ENCODE data around the gene RADIL.

DNA sequence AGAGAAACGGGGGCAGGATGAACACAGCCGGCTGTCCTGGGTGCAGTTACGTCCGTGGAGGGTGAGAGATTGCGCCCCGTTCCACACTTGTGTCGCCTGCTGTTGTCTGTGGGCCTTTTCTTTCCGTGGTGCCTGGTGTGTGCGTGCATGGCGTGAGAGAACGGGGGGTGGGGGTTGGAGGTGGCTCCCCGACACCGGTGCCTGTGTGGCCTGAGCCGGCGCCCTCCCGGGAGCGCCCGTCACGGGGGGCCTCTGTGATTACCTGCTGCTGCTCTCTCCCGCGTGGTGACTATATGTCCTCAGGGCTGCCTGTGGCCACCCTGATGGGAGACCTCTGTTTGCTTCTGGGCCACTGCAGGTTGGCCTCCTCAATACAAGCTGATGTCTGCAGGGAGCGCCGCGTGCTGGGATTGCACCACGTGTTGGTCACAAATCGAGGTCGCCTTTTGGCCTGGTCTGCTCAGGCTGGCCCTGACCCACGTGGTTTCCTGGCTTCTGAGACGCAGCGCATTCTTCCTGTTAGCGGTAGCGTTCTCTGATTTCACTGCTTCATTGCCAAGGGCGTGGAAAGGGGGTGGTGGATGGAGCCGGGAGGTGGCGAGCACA, 119.0 kb downstream of the RADIL start:
- TF ChIP-seq FOXM1 (IDR thresholded peaks at IDR 0.05; ENCODE audit: borderline replicate concordance) (no peak), SUZ12 (IDR thresholded peaks at IDR 0.05) (no peak), HDGF (IDR thresholded peaks at IDR 0.05; ENCODE audit: borderline replicate concordance) (no peak), FOXK2 (IDR thresholded peaks at IDR 0.05) (no peak), ARNT (IDR thresholded peaks at IDR 0.05) (no peak), ELF4 (IDR thresholded peaks at IDR 0.05) (no peak), SP1 (IDR thresholded peaks at IDR 0.05) (no peak), FOXA1 (IDR thresholded peaks at IDR 0.05) (no peak), BHLHE40 (IDR thresholded peaks at IDR 0.05; ENCODE audit: borderline replicate concordance) (no peak)
- TF ChIP-seq, protein P1, sequence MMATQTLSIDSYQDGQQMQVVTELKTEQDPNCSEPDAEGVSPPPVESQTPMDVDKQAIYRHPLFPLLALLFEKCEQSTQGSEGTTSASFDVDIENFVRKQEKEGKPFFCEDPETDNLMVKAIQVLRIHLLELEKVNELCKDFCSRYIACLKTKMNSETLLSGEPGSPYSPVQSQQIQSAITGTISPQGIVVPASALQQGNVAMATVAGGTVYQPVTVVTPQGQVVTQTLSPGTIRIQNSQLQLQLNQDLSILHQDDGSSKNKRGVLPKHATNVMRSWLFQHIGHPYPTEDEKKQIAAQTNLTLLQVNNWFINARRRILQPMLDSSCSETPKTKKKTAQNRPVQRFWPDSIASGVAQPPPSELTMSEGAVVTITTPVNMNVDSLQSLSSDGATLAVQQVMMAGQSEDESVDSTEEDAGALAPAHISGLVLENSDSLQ (IDR thresholded peaks at IDR 0.05): no peak

Measured in HEK293T (cell line).